Effector CD8-positive, alpha-beta T cell (primary cell): Measurements from ENCODE around the gene SSPN.
"Not testable (repeated sequence)": the region's sequence is repeated elsewhere in the genome, so short reads cannot be mapped to it uniquely, and the experiment has no call there.

ENCODE experiments used
- DNase-seq: peaks from one replicate; lab custom pipeline; 2025; lab: John Stamatoyannopoulos, UW

Gene SSPN

GRCh38 chr12:26229910-26230309, 34.5 kb downstream of the SSPN start:
- DNase-seq, result no peak

- no peak for DNase-seq
These were observed 36.1 kb downstream of the SSPN start for GRCh38 chr12:26231470-26231869.

- DNase-seq, result no peak
These were observed 36.5 kb downstream of the SSPN start for GRCh38 chr12:26231921-26232320.

- no peak for DNase-seq
These were observed 38.3 kb downstream of the SSPN start for GRCh38 chr12:26233631-26234030.

- DNase-seq, result not testable (repeated sequence)
These were observed 40.1 kb downstream of the SSPN start for GRCh38 chr12:26235465-26235864.

GRCh38 chr12:26238341-26239121, 43.2 kb downstream of the SSPN start:
- no peak for DNase-seq

- no peak for DNase-seq
These were observed 43.9 kb downstream of the SSPN start for GRCh38 chr12:26239122-26239851.

GRCh38 chr12:26239852-26240815, 44.8 kb downstream of the SSPN start:
- DNase-seq, result no peak

- no peak for DNase-seq
These were observed 45.7 kb downstream of the SSPN start for GRCh38 chr12:26241080-26241479.

GRCh38 chr12:26242683-26243082, 47.3 kb downstream of the SSPN start:
- no peak for DNase-seq

- no peak for DNase-seq
These were observed 49.1 kb downstream of the SSPN start for GRCh38 chr12:26244503-26244902.

- no peak for DNase-seq
These were observed 50.0 kb downstream of the SSPN start for GRCh38 chr12:26245175-26245942.

- no peak for DNase-seq
These were observed 51.3 kb downstream of the SSPN start for GRCh38 chr12:26246483-26247164.

GRCh38 chr12:26247873-26248272, 52.5 kb downstream of the SSPN start:
- no peak for DNase-seq

GRCh38 chr12:26250801-26251200, 55.4 kb downstream of the SSPN start:
- no peak for DNase-seq

- DNase-seq, result no peak
These were observed 56.2 kb downstream of the SSPN start for GRCh38 chr12:26251600-26251999.

- DNase-seq, result no peak
These were observed 57.6 kb downstream of the SSPN start for GRCh38 chr12:26252946-26253345.

GRCh38 chr12:26255893-26256645, 60.7 kb downstream of the SSPN start:
- DNase-seq, result no peak

GRCh38 chr12:26264215-26264838, 69.0 kb downstream of the SSPN start:
- DNase-seq, result no peak

- DNase-seq, result no peak
These were observed 70.2 kb downstream of the SSPN start for GRCh38 chr12:26265606-26266005.
